ENCODE data around the gene JARID2.

Gene JARID2

DNA sequence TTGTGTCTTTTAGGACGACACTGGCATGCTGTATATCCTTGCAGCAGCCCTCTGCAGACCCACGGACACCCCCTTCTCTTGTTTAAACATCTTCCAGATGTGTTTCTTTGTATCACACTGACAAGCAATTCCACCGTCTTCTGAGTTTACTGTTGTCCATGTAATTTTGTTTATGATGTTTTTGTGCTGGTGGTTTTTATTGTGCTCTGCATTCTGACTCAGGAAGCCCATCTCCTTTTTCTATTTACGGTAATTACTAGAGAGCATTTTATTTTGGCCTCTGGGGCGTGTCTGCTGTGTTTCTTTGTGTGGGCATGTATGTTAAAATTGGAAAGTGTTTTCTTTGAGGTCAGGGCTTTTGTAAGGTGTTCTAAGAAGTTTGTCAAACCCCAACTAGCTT lies 111.9 kb downstream of the JARID2 start:
- Histone ChIP-seq H3K9me3 (ENCODE audit: low read length) (no peaks in the 10 kb centered on the region), H3K4me3 (ENCODE audit: low read depth in 1 of 2, low read length in 2 of 2) (no peak overlapping the region), H3K4me1 (ENCODE audit: insufficient read depth, low read length) (peaks cover 20% of the 10 kb centered on the region), H3K27me3 (ENCODE audit: control insufficient read depth in 1 of 2, insufficient read depth in 2 of 2, low read length in 2 of 2) (no peaks in the 10 kb centered on the region), H3K27ac (ENCODE audit: low read depth, low read length) (no peak overlapping the region), H3K9ac (ENCODE audit: low read length) (no peak overlapping the region), H3K36me3 (ENCODE audit: insufficient read depth, low read length) (no peaks in the 10 kb centered on the region)

DNA sequence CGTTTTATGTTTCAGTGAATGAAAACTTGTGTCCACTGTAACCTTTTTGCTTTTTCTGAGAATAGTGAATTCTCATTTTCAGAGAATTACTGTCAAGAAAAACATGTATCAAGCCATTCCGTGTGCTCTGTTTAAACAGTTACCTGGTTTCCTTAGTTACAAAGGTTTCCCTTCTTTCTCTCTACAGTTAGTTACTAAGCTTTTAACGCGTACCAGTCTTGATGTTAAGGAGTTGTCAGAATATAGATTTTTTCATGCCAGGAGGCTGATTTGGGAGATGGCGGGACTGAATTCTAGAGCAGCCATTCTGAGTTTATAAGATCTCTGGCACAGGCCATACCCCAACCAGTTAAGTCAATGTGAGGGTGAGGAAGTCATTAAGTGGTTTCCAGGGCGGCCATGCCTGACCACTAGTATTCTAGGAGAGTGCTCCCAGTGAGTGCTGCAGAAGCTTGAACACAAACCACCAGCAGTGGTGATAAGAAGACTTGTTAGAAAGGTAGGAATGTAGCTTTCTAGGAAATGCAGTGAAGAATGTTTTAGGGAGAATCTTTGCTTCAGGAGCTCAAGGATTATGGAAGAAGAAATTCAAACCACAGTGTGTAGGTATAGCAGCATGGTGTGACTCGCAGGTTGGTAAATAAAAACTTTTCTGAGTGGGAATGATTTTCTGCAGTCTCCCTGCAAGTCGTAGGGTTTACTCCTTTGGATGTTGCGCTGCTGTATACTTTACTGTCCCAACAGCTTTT lies 112.9 kb downstream of the JARID2 start:
- Histone ChIP-seq H3K4me3 (ENCODE audit: low read depth in 1 of 2, low read length in 2 of 2) (no peak overlapping the region), H3K9ac (ENCODE audit: low read length) (no peak overlapping the region), H3K36me3 (ENCODE audit: insufficient read depth, low read length) (no peaks in the 10 kb centered on the region), H3K9me3 (ENCODE audit: low read length) (no peaks in the 10 kb centered on the region), H3K27me3 (ENCODE audit: control insufficient read depth in 1 of 2, insufficient read depth in 2 of 2, low read length in 2 of 2) (no peaks in the 10 kb centered on the region), H3K4me1 (ENCODE audit: insufficient read depth, low read length) (peaks cover 17% of the 10 kb centered on the region), H3K27ac (ENCODE audit: low read depth, low read length) (no peak overlapping the region)

DNA sequence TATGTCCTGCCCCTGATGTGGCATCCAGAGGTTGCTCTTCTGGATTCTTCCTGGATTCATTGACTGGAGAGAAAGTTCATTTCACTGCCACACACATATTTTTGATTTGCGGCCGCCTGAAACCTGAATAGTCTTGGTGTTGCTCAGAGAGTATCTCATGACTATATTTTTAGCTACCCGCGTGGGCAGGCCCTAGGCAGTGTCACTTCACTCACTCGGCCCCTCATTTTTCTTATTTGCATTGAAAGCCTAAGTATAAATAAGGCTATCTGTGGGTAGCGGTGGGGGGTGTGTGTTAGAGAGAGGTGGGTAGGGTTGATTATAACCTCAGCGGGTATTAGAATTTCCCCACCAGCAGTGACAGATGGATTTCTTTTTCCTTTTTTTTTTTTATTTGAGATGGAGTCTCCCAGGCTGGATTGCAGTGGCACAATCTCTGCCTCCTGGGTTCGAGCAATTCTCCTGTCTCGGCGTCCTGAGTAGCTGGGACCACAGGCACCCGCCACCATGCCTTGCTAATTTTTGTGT lies 113.5 kb downstream of the JARID2 start:
- no peaks in the 10 kb centered on the region for H3K27me3 ChIP-seq (ENCODE audit: control insufficient read depth in 1 of 2, insufficient read depth in 2 of 2, low read length in 2 of 2)
- peaks cover 17% of the 10 kb centered on the region for H3K4me1 ChIP-seq (ENCODE audit: insufficient read depth, low read length)
- no peak overlapping the region for H3K4me3 ChIP-seq (ENCODE audit: low read depth in 1 of 2, low read length in 2 of 2)
- no peak overlapping the region for H3K9ac ChIP-seq (ENCODE audit: low read length)
- H3K27ac ChIP-seq (ENCODE audit: low read depth, low read length): no peak overlapping the region
- no peaks in the 10 kb centered on the region for H3K9me3 ChIP-seq (ENCODE audit: low read length)
- no peaks in the 10 kb centered on the region for H3K36me3 ChIP-seq (ENCODE audit: insufficient read depth, low read length)

DNA sequence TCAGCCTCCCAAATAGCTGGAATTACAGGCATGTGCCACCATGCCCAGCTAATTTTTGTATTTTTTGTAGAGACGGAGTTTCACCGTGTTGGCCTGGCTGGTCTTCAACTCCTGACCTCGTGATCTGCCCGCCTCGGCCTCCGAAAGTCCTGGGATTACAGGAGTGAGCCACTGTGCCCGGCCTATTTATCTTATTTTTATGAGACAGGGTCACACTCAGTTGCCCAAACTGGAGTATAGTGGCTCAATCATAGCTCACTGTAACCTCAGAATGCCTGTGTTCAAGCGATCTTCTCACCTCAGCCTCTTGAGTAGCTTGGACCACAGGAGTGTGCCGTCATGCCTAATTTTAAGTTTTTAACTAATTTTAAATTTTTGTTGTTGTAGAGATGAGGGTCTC lies 114.4 kb downstream of the JARID2 start:
- H3K9me3 ChIP-seq (ENCODE audit: low read length): no peaks in the 10 kb centered on the region
- no peak overlapping the region for H3K4me3 ChIP-seq (ENCODE audit: low read depth in 1 of 2, low read length in 2 of 2)
- H3K27me3 ChIP-seq (ENCODE audit: control insufficient read depth in 1 of 2, insufficient read depth in 2 of 2, low read length in 2 of 2): no peaks in the 10 kb centered on the region
- H3K4me1 ChIP-seq (ENCODE audit: insufficient read depth, low read length): peaks cover 20% of the 10 kb centered on the region
- no peak overlapping the region for H3K9ac ChIP-seq (ENCODE audit: low read length)
- no peaks in the 10 kb centered on the region for H3K36me3 ChIP-seq (ENCODE audit: insufficient read depth, low read length)
- H3K27ac ChIP-seq (ENCODE audit: low read depth, low read length): no peak overlapping the region

DNA sequence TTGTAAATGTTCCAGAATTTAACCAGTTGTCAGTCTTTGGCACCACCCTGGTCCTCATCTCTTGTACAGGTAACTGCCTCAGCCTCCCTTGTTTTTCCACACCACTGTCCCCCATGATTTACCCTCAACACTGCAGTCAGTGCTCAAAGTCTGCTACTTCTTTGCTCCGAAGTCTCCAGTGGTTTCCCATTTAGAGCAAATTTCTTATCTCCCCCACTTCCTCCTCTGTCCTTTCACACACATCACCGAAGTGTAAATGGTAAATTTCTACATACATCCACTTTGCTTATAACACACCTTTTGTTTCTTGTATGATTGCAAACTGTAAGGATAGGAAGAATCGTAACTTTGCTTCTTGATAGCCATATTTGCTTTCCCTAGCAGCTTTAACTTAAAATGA lies 115.3 kb downstream of the JARID2 start:
- no peak overlapping the region for H3K9ac ChIP-seq (ENCODE audit: low read length)
- no peaks in the 10 kb centered on the region for H3K36me3 ChIP-seq (ENCODE audit: insufficient read depth, low read length)
- no peaks in the 10 kb centered on the region for H3K27me3 ChIP-seq (ENCODE audit: control insufficient read depth in 1 of 2, insufficient read depth in 2 of 2, low read length in 2 of 2)
- H3K4me1 ChIP-seq (ENCODE audit: insufficient read depth, low read length): peaks cover 29% of the 10 kb centered on the region
- H3K9me3 ChIP-seq (ENCODE audit: low read length): no peaks in the 10 kb centered on the region
- no peak overlapping the region for H3K27ac ChIP-seq (ENCODE audit: low read depth, low read length)
- no peak overlapping the region for H3K4me3 ChIP-seq (ENCODE audit: low read depth in 1 of 2, low read length in 2 of 2)

DNA sequence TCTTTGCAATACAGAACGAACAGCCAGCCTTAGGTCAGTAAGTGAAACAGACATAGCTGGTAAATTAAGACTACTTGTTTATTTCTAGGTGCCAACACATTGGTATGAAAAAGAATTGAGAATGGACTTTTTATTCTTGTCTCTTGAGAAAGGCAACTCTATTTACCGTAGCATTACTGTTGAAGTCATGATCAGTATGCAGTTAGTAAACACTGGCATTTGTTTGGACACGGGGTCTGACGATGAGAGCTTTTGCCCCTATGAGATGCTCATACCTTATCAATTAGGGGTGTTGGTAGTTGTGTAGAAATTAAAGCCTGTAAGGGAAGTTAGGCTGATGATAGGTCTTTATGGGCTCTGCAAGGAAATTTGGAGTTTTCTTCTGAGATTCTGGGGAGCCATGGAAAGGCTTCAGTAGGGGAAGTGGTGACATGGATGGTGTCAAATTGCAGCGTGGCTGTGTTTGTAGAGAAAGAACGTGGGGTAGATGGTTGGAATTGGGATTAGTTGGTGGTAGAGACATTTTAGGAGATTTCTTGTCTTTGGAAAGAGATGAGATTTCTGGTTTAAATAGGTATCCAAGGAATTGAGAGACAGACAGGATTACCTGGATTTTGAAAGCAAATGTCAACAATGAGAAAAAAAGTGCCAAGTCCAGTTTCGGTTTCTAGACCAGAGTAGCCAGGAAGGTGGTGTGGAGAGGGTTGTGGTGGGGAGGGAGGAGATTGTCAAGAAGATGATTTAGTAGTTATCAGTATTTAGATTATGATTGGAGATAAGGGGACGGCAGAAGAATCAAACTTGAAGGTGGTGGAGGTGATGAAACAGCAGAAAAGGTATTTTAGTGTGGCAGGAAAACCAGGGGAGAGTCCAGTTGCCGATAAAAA lies 116.6 kb downstream of the JARID2 start:
- Histone ChIP-seq H3K4me3 (ENCODE audit: low read depth in 1 of 2, low read length in 2 of 2) (no peak overlapping the region), H3K27ac (ENCODE audit: low read depth, low read length) (no peak overlapping the region), H3K27me3 (ENCODE audit: control insufficient read depth in 1 of 2, insufficient read depth in 2 of 2, low read length in 2 of 2) (no peaks in the 10 kb centered on the region), H3K9ac (ENCODE audit: low read length) (no peak overlapping the region), H3K36me3 (ENCODE audit: insufficient read depth, low read length) (no peaks in the 10 kb centered on the region), H3K4me1 (ENCODE audit: insufficient read depth, low read length) (peaks cover 31% of the 10 kb centered on the region), H3K9me3 (ENCODE audit: low read length) (no peaks in the 10 kb centered on the region)

DNA sequence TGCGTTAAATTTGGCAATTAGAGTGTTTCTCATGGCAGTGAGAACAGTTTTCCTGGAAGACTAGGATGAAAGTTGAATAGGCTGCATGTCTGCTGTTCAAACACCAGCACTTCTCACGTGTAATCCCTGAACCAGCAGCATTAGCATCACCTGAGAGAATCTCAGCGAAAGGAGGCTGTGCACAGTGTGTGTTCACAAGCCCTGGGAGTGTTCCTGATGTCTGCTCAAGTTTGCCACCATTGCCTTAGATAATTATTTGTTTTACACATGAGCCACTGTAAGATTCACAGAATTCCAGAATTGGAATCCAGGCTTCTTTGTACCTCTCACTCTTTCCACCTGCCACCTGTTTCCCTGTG lies 117.3 kb downstream of the JARID2 start:
- no peaks in the 10 kb centered on the region for H3K27me3 ChIP-seq (ENCODE audit: control insufficient read depth in 1 of 2, insufficient read depth in 2 of 2, low read length in 2 of 2)
- no peaks in the 10 kb centered on the region for H3K9me3 ChIP-seq (ENCODE audit: low read length)
- H3K9ac ChIP-seq (ENCODE audit: low read length): no peak overlapping the region
- H3K36me3 ChIP-seq (ENCODE audit: insufficient read depth, low read length): no peaks in the 10 kb centered on the region
- H3K4me3 ChIP-seq (ENCODE audit: low read depth in 1 of 2, low read length in 2 of 2): no peak overlapping the region
- H3K4me1 ChIP-seq (ENCODE audit: insufficient read depth, low read length): peaks cover 34% of the 10 kb centered on the region
- no peak overlapping the region for H3K27ac ChIP-seq (ENCODE audit: low read depth, low read length)

DNA sequence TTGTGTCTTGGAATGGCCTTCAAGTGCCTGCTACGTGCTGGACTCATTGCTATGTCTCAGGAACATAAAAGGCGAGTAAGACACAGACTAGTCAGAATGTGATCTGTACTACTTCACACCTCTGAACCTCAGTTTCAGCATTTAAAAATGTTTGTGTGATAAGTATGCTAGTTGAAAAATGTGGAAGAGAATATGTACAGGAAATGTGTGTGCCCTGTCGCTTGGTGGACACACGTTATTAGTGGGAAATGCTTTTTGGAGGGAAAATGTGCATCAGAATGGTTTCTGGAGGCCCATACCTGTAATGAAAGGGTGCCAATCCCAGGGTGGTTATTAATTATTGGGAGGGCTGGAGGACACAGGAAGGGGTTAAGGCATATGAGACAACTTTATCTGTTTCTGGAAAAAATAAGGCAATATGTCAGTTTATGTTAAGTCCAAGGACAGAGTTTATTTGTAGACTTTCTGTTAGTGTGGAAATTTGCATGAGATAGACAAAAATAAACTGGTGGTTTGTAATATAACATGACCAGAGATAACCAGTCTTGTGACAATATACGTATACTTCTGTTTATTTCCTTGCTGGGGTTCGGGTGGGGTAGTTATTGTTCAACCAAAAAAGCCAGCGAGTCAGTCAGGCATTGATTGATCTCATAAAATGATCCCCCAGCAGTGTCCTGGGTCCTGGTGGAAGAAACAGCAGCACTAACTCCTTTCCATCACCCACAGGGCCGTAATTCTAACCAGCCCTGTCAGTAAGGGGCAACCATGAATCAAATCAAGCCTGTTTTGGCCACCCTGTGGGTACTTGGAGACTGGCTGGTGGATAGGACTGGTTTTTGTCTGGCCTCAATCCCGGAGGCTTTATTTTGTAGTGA lies 117.9 kb downstream of the JARID2 start:
- H3K9me3 ChIP-seq (ENCODE audit: low read length): no peaks in the 10 kb centered on the region
- peaks cover 37% of the 10 kb centered on the region for H3K4me1 ChIP-seq (ENCODE audit: insufficient read depth, low read length)
- H3K36me3 ChIP-seq (ENCODE audit: insufficient read depth, low read length): no peaks in the 10 kb centered on the region
- H3K27me3 ChIP-seq (ENCODE audit: control insufficient read depth in 1 of 2, insufficient read depth in 2 of 2, low read length in 2 of 2): no peaks in the 10 kb centered on the region
- no peak overlapping the region for H3K27ac ChIP-seq (ENCODE audit: low read depth, low read length)
- H3K9ac ChIP-seq (ENCODE audit: low read length): no peak overlapping the region
- no peak overlapping the region for H3K4me3 ChIP-seq (ENCODE audit: low read depth in 1 of 2, low read length in 2 of 2)

DNA sequence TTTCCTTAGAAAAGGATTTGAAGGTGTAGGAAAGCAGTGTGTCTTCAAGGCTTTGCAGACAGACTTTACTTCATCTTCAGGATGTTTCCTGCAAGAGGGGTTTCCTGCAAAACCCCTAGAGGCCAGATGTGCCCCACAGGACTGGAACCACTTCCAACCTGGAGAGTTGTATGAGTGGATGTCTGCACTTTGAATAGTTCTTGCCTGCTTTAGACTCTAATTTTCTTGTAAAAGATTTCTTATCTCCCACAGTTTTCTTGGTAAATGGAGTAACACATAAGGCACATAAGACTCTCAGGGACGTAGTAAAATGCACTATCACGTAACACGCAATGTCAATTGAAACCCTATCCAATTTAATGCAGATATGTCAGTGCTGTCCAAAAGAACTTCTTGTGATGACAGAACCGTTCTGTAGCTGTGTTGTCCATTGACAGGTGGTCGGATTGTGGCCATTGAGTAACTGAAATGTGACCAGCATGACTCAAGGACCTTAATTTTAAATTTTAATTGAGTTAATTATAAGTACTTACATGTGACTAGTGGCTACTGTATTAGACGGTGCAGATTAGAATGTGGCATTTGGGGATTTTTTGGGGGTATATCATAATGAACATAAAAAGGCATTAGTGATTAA lies 118.7 kb downstream of the JARID2 start:
- H3K9me3 ChIP-seq (ENCODE audit: low read length): no peaks in the 10 kb centered on the region
- no peaks in the 10 kb centered on the region for H3K27me3 ChIP-seq (ENCODE audit: control insufficient read depth in 1 of 2, insufficient read depth in 2 of 2, low read length in 2 of 2)
- H3K4me1 ChIP-seq (ENCODE audit: insufficient read depth, low read length): peaks cover 37% of the 10 kb centered on the region
- H3K27ac ChIP-seq (ENCODE audit: low read depth, low read length): no peak overlapping the region
- no peak overlapping the region for H3K4me3 ChIP-seq (ENCODE audit: low read depth in 1 of 2, low read length in 2 of 2)
- H3K9ac ChIP-seq (ENCODE audit: low read length): no peak overlapping the region
- no peaks in the 10 kb centered on the region for H3K36me3 ChIP-seq (ENCODE audit: insufficient read depth, low read length)

DNA sequence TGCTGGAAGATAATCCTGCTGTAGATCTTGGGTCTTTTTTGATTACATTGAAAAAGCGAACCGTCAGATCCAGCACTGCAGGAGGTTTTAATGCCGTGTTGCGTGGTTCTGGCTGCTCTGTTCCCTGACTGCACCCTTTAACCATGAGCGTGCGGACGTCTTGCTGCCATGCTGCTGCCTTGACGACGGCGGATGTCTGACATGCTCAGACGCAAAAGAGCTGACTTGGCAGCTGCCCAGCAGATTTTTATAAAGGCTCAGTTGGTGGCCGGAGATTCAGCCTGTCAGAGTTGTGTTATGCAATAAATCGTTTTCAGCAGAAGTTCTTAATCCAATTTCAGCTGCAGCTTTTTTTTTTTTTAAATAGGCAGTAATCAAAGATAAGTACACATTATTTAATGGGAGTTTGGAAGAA lies 119.4 kb downstream of the JARID2 start:
- H3K36me3 ChIP-seq (ENCODE audit: insufficient read depth, low read length): no peaks in the 10 kb centered on the region
- H3K9ac ChIP-seq (ENCODE audit: low read length): no peak overlapping the region
- peaks cover 34% of the 10 kb centered on the region for H3K4me1 ChIP-seq (ENCODE audit: insufficient read depth, low read length)
- H3K9me3 ChIP-seq (ENCODE audit: low read length): no peaks in the 10 kb centered on the region
- H3K4me3 ChIP-seq (ENCODE audit: low read depth in 1 of 2, low read length in 2 of 2): peak overlapping the region in 1 of 2 donors; percentile 13
- H3K27me3 ChIP-seq (ENCODE audit: control insufficient read depth in 1 of 2, insufficient read depth in 2 of 2, low read length in 2 of 2): no peaks in the 10 kb centered on the region
- no peak overlapping the region for H3K27ac ChIP-seq (ENCODE audit: low read depth, low read length)
